HCT116 (cell line): ENCODE results near the gene PTPA.

Experiments
- CEBPB ChIP-seq: IDR thresholded peaks from 2 replicates; pipeline ENCODE4 v1.6.1; 2012; ENCODE audit warnings: low read depth
- CTCF ChIP-seq, 3 experiments: fragments of 200-600 bp in 1 of 3; sonication (generic) in 1 of 3; IDR thresholded peaks in 2 of 3; conservative IDR thresholded peaks in 1 of 3; 2 replicates each; pipeline ENCODE4 v1.5.1; 2012 to 2017; ENCODE audit warnings: low read depth in 2 of 3, low read length in 2 of 3, antibody characterized with exemption in 1 of 3, borderline replicate concordance in 1 of 3, control low read depth in 1 of 3, mild to moderate bottlenecking in 1 of 3, mixed read lengths in 1 of 3, mixed run types in 1 of 3, moderate library complexity in 1 of 3; ENCODE audit not compliant: insufficient read depth in 1 of 3
- ELF1 ChIP-seq: IDR thresholded peaks from 2 replicates; pipeline ENCODE4 v1.6.1; 2012; ENCODE audit warnings: low read depth, borderline replicate concordance
- EZH2 ChIP-seq: fragments of 200-600 bp; sonication (generic); IDR thresholded peaks from 2 replicates; pipeline ENCODE4 v1.6.1; 2017; ENCODE audit warnings: antibody characterized with exemption, mixed run types
- MAX ChIP-seq: IDR thresholded peaks from 2 replicates; pipeline ENCODE4 v1.6.1; 2012
- POLR2A ChIP-seq: IDR thresholded peaks from 2 replicates; pipeline ENCODE4 v1.7.0; 2011; ENCODE audit warnings: borderline replicate concordance; ENCODE audit not compliant: insufficient read depth, insufficient read length; ENCODE audit errors: extremely low read depth
- POLR2AphosphoS5 ChIP-seq: IDR thresholded peaks from 2 replicates; pipeline ENCODE4 v1.6.1; 2011; ENCODE audit warnings: mild to moderate bottlenecking, low read depth, low read length, moderate library complexity
- SIN3A ChIP-seq: IDR thresholded peaks from 2 replicates; pipeline ENCODE4 v1.6.1; 2012; ENCODE audit warnings: low read depth
- SP1 ChIP-seq: IDR thresholded peaks from 2 replicates; pipeline ENCODE4 v1.6.1; 2012; ENCODE audit warnings: low read depth
- ZNF274 ChIP-seq: fragments of 200-500 bp; sonication (Bioruptor generic); IDR thresholded peaks from 2 replicates; pipeline ENCODE4 v1.6.1; 2014; ENCODE audit warnings: mild to moderate bottlenecking, low read depth, low read length, inconsistent platforms

GRCh38 chr9:129131300-129132145 is 20.3 kb downstream of the PTPA start:
- TF ChIP-seq POLR2A (no peak), CTCF (IDR thresholded peaks at IDR 0.05 in 2 of 3, conservative IDR thresholded peaks at IDR 0.05 in 1 of 3; ENCODE audit: borderline replicate concordance in 1 of 3, insufficient read depth in 1 of 3, low read depth in 2 of 3, low read length in 2 of 3) (peak in 2 of 3 experiments; percentile 98 to 99; a peak in 4 of 6 replicates), MAX (no peak), ZNF274 (no peak), SIN3A (no peak), POLR2AphosphoS5 (no peak), SP1 (no peak), ELF1 (no peak), EZH2 (no peak), CEBPB (no peak)
